ENCODE data around the gene EIF3L. TPM values are rescaled to one million over a fixed set of nuclear protein-coding genes. Genes with fewer than 3 reads are reported as not detected.
"Not testable (repeated sequence)": the region's sequence is repeated elsewhere in the genome, so short reads cannot be mapped to it uniquely, and the experiment has no call there.

Gene EIF3L
- 254 and 368 TPM in 2 replicates for total RNA-seq

DNA sequence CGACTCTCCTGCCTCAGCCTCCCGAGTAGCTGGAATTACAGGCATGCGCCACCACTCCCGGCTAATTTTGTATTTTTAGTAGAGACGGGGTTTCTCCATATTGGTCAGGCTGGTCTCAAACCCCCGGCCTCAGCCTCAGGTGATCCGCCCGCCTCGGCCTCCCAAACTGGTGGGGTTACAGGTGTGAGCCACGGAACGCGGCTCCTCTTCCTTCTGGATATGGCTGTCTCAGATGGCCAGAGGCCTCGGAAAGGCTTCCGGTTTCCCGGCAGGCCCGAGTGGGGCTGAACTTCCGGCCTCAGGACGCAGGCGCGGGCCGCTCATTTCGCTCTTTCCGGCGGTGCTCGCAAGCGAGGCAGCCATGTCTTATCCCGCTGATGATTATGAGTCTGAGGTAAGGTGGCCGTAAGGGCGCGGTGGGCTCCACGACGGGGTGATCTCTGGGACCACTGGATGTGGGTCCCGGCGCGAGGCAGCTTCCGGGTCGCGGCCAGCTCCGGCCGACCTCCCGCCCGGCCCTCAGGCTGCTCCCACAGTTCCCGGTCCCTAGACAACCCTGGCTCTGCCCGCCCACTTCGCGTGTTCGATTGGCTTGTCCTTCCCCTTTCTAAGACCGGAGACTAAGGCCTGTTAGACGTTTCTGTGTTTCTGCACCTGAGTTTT is at the start of gene EIF3L:
EIF3L (plus strand) TSS at position 331 of the 663 bp plus-strand sequence; CDS start at position 362, 31 bp downstream.
- peak; percentile 44 for DNase-seq (ENCODE audit: extremely low read depth, low read depth, low spot score)

DNA sequence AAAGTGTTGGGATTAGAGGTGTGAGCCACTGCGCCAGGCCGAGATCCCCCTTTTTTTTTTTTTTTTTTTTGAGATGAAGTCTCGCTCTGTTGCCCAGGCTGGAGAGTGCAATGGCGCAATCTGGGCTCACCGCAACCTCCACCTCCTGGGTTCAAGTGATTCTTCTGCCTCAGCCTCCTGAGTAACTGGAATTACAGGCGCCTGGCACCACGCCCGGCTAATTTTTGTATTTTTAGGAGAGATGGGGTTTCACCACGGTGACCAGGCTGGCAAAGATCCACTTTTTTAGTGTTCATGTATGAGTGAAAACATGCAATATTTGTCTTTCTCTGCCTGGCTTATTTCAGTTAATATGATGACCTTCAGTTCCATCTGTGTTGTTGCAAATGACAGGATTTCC is 49.2 kb upstream of the EIF3L start:
- DNase-seq (ENCODE audit: extremely low read depth, low read depth, low spot score), result not testable (repeated sequence)

- DNase-seq (ENCODE audit: extremely low read depth, low read depth, low spot score), result no peak
Observed at GRCh38 chr22:37801946-37802309, 47.3 kb upstream of the EIF3L start.

DNA sequence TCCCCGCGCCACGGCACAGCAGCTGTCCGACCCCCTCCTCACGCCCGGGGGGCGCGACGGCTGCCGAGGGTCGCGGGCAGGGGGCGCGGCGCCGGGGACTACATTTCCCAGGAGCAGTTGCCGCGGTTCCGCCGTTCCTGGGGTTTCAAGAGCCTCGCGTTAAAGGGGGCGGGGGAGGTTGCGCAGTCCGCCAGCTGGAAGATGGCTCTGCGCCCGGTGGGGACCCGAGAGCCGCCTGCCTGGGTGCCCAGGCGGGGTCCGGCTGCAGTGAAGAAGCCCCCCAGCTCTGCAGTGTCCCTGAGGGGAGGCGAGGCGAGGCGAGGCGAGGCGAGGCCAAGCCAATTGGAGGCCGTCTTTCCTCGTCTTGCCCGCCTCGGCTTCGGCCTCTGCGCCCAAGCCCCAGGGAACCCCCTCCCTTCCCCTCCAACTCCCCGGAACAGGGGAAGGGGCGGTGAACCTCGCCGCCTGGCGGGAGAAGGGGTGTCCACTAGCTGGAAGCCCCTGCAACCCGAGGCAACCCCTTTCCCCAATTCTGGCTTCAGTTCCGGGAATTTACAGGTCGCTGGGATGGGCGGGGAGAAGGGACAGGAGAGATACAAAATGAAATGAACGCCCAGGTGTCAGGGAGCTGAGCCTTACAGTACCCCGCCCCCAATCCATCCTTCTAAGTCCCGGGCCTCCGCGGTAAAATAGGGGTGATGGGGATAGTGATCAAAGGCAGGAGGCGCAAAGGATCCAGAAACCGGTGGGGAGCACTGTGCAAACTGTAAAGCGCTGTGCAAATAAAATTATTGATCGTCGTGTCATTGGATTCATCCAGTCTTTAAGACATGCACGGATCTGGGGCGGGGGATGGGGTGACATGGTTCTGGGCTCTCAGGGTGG is 46.7 kb upstream of the EIF3L start:
- no peak for DNase-seq (ENCODE audit: extremely low read depth, low read depth, low spot score)

DNA sequence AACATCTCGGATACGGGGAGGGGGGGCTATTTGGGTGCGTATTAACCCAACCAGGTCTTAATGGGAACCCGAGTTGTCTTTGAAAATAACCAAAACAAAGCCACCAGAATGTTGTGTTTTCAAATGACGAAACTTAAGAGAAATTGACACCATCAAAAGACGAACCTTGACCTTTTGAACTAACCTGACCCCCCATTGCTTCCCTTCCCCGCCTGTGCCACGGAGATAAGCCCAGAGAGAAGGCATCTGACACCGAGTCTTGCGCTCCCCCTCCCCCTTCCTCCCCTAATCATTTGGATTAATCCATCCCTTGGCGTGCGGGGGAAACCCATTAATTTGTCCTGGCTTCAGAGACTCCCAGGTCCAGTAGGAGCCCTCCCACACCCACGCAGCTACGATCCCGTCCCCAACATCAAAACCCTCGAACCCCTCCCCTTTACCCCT is 46.0 kb upstream of the EIF3L start:
- DNase-seq (ENCODE audit: extremely low read depth, low read depth, low spot score), result no peak

GRCh38 chr22:37803639-37804351 is 45.4 kb upstream of the EIF3L start:
- no peak for DNase-seq (ENCODE audit: extremely low read depth, low read depth, low spot score)

GRCh38 chr22:37804352-37804880 is 44.8 kb upstream of the EIF3L start:
- DNase-seq (ENCODE audit: extremely low read depth, low read depth, low spot score), result no peak

DNA sequence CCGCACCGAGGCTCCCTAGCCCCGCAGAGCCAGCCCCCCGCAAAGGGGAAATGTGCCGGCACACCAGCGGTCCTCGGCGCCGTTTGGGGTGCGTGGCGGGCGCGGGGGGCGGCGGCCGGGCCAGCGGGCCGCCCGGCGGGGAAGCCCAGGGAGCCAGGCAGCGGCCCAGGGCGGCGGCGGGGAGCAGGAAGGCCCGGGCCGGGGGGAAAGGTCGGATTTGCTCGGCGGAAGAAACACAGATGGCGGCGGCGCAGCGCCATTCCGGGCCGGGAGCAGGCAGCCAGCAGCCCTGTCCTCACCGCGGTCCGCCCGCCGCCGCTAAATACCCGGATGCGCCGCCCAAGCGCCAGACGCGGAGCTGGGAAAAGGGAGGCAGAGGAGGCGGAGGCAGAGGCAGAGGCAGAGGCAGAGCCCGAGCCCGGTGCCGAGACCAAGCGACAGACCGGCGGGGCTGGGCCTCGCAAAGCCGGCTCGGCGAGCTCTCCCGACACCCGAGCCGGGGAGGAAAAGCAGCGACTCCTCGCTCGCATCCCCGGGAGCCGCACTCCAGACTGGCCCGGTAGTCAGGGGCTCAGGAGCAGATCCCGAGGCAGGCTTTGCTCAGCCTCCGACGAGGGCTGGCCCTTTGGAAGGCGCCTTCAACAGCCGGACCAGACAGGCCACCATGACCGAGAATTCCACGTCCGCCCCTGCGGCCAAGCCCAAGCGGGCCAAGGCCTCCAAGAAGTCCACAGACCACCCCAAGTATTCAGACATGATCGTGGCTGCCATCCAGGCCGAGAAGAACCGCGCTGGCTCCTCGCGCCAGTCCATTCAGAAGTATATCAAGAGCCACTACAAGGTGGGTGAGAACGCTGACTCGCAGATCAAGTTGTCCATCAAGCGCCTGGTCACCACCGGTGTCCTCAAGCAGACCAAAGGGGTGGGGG is 44.1 kb upstream of the EIF3L start:
- DNase-seq (ENCODE audit: extremely low read depth, low read depth, low spot score), result no peak

- no peak for DNase-seq (ENCODE audit: extremely low read depth, low read depth, low spot score)
Observed at GRCh38 chr22:37805810-37806277, 43.4 kb upstream of the EIF3L start.

DNA sequence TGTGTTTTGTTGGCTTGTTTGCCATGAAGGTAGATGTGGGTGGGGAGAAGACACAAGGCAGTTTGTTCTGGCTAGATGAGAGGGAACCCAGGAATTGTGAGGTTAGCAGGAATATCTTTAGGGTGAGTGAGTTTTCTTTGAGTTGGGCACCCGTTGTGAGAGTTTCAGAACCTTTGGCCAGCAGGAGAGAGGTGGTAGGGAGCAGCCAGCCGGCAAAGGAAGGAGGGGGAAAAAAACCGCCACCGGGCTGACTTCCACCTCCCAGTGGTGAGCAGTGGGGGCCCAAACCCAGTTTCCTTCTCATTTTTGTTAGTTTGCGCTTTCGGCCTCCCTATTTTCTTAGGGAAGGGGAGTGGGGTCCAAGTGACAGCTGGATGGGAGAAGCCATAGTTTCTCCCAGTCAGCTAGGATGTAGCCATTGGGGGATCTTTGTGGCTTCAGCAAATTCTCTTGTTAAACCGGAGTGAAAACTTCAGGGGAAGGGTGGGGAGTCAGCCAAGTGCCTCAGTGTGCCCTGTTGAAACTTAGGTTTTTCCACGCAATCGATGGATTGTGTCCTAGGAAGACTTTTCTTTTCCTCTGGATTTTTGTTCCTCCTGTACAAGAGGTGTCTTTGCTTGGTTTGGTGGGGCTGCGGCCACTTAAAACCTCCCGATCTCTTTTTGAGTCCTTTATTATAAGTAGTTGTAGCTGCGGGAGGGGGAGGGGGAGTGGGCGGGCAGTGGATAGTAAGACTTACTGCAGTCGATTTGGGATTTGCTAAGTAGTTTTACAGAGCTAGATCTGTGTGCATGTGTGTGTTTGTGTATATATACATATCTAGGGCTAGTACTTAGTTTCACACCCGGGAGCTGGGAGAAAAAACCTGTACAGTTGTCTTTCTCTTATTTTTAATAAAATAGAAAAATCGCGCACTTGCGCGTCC is 42.5 kb upstream of the EIF3L start:
- no peak for DNase-seq (ENCODE audit: extremely low read depth, low read depth, low spot score)

DNA sequence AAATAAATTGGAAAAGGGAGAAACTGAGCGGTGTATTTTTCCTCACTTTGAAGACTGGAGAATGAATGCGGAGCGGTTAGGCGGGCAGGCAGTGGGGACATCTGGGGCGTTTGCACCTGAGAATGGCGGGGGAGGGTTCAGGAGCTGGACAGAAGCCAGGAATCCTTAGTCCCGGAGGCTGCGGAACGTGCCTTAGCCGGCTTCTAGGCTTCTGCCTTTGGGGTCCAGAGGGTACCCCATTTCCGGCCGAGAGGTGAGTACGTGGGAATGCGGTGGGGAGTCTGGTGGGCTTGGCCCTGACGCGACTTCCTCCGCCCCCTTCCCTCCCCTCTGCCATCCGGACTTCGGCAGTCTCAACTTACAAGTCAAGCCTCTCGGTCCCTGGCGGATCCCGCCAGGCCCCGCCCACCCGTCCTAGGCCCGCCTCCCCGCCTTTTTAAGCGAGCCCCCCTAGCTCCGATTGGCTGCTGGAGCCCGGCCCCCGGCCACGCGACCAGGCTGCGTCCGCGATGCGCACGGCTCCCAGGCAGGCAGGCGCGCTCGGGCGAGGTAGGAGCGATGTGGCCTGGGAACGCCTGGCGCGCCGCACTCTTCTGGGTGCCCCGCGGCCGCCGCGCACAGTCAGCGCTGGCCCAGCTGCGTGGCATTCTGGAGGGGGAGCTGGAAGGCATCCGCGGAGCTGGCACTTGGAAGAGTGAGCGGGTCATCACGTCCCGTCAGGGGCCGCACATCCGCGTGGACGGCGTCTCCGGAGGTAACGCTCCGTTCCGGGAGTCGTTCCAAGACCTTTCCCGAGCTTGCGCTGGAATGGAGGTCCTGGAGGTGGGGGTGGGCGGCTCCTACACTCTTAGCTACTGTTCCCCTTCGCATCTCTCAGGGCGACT is 41.6 kb upstream of the EIF3L start, which contains the start of gene GCAT:
GCAT (plus strand) TSS at position 525 of the 884 bp plus-strand sequence; CDS start at position 559, 34 bp downstream.
- no peak for DNase-seq (ENCODE audit: extremely low read depth, low read depth, low spot score)

DNA sequence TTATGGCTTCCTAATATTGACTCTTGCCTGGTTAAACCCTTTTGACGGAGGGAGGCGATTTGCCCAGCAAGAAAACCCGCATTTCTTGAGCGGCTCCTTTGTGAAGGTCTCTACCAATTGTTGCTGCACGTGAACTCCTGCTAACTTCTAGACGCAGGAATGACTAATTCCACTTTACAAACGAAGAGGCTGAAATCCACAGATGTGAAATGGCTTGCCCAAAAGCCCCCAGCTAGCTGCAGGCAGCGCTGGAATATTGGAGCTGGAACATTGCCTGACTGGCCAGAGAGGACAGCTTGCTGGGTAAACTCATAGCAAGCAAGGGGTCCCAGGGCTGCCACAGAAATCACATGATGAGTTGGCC is 40.9 kb upstream of the EIF3L start:
- no peak for DNase-seq (ENCODE audit: extremely low read depth, low read depth, low spot score)

- no peak for DNase-seq (ENCODE audit: extremely low read depth, low read depth, low spot score)
Observed at GRCh38 chr22:37809672-37810333, 39.4 kb upstream of the EIF3L start.

DNA sequence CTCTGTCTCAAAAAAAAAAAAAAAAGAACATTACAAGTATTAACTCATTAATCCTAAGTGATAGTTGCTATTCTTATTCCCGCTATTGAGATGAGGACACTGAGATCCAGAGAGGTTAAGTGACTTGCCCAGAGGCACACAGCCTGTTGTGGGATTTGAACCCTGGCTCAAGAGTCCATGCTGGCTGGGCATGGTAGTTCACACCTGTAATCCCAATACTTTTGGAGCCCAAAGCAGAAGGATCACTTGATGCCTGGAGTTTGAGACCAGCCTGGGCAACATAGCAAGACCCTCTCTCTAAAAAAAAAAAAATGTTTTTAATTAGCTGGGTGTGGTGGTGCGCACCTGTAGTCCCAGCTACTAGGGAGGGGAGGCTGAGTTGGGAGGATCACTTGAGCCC is 37.4 kb upstream of the EIF3L start:
- no peak for DNase-seq (ENCODE audit: extremely low read depth, low read depth, low spot score)

- no peak for DNase-seq (ENCODE audit: extremely low read depth, low read depth, low spot score)
Observed at GRCh38 chr22:37812869-37813678, 36.1 kb upstream of the EIF3L start.

DNA sequence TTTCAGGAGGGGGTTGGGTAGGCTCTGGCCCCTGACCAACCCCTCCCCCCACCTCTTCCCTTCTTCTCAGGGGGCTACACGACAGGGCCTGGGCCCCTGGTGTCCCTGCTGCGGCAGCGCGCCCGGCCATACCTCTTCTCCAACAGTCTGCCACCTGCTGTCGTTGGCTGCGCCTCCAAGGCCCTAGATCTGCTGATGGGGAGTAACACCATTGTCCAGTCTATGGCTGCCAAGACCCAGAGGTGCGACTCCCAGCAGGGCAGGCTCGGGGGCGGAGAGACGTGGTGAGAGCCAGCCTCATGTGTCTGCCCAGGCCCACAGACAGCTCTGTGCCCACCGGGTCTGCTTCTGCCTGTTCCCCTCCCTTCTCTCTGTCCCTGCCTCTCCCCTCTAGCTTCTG is 33.6 kb upstream of the EIF3L start:
- no peak for DNase-seq (ENCODE audit: extremely low read depth, low read depth, low spot score)

All from glomerular endothelial cell (primary cell).